ENCODE results near the gene MTHFD1L.

DNA sequence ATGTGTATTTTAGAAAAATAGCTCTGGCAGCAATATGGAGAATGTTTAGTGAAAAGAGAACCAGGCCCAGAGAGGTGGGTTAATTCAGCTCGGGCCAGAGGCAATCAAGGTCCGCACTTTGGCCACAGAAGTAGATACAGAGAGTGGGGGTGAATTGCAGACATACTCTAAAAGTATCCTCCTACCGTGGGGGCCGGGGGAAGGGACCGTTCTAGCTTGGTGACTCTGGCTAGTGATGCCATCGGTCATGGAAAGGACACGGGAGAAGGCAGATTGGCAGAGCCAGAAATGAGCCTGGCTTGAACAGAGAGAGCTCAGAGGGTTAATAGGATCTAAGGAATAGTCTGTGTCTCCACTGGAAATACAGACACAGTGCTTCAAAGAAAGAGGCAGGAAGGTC lies 173.1 kb downstream of the MTHFD1L start:
- TF ChIP-seq, protein P1, sequence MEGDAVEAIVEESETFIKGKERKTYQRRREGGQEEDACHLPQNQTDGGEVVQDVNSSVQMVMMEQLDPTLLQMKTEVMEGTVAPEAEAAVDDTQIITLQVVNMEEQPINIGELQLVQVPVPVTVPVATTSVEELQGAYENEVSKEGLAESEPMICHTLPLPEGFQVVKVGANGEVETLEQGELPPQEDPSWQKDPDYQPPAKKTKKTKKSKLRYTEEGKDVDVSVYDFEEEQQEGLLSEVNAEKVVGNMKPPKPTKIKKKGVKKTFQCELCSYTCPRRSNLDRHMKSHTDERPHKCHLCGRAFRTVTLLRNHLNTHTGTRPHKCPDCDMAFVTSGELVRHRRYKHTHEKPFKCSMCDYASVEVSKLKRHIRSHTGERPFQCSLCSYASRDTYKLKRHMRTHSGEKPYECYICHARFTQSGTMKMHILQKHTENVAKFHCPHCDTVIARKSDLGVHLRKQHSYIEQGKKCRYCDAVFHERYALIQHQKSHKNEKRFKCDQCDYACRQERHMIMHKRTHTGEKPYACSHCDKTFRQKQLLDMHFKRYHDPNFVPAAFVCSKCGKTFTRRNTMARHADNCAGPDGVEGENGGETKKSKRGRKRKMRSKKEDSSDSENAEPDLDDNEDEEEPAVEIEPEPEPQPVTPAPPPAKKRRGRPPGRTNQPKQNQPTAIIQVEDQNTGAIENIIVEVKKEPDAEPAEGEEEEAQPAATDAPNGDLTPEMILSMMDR (IDR thresholded peaks at IDR 0.05): no peak
- no peak for TF ChIP-seq POLR2A (IDR thresholded peaks at IDR 0.05; ENCODE audit: low read length)
- TF ChIP-seq EP300 (IDR thresholded peaks at IDR 0.05): no peak
- TF ChIP-seq EHMT2 (IDR thresholded peaks at IDR 0.05; ENCODE audit: low read depth): no peak
- TF ChIP-seq MAZ (IDR thresholded peaks at IDR 0.05; ENCODE audit: borderline replicate concordance, low read depth, low read length): no peak
- no peak for TF ChIP-seq ZC3H11A (IDR thresholded peaks at IDR 0.05)
- TF ChIP-seq GATA3 (IDR thresholded peaks at IDR 0.05; ENCODE audit: borderline replicate concordance): no peak
- TF ChIP-seq SREBF2 (IDR thresholded peaks at IDR 0.05): no peak
